Vagina (tissue), 2 donors: Measurements from ENCODE around the gene DHX35. TPM values are rescaled to one million over a fixed set of nuclear protein-coding genes. Genes with fewer than 3 reads are reported as not detected.

Source experiments
- DNase-seq, 2 donors: peaks; one replicate each; pipeline ENCODE4 v3.0.0-alpha.2; 2017; ENCODE audit errors: extremely low spot score in 2 of 2
- H3K27ac ChIP-seq: fragments of 200-600 bp; sonication (generic); one replicate; pipeline ENCODE4 v1.5.1; 2019
- H3K27me3 ChIP-seq: fragments of 200-600 bp; sonication (generic); one replicate; pipeline ENCODE4 v1.5.1; 2019
- H3K36me3 ChIP-seq, 2 donors: fragments of 200-600 bp; sonication (generic); one replicate each; pipeline ENCODE4 v1.5.1; 2017 to 2019
- H3K4me1 ChIP-seq: fragments of 200-600 bp; sonication (generic); one replicate; pipeline ENCODE4 v1.5.1; 2019
- H3K4me3 ChIP-seq, 2 donors: fragments of 200-600 bp; sonication (generic); 1 replicate in 1 of 2; 2 replicates in 1 of 2; pipeline ENCODE4 v1.5.1; 2016 to 2019
- H3K9me3 ChIP-seq: fragments of 200-600 bp; sonication (generic); one replicate; pipeline ENCODE4 v1.5.1; 2019
- POLR2A ChIP-seq, 2 donors: fragments of 450-650 bp; IDR thresholded peaks; one replicate each; pipeline ENCODE4 v1.6.1; 2017; ENCODE audit warnings: antibody characterized with exemption in 2 of 2, mild to moderate bottlenecking in 2 of 2, moderate library complexity in 2 of 2
- POLR2AphosphoS5 ChIP-seq, 2 donors: sonication (generic); formaldehyde crosslinking; IDR thresholded peaks; one replicate each; pipeline ENCODE4 v1.9.0; 2017; ENCODE audit warnings: antibody characterized with exemption in 2 of 2, mild to moderate bottlenecking in 2 of 2, low read depth in 1 of 2; ENCODE audit not compliant: insufficient read depth in 1 of 2
- intact Hi-C: fragments of 100-400 bp; cut with DNase I; formaldehyde crosslinking; loops from one replicate; pipeline ENCODE4 v1.15.1; 2023
- total RNA-seq: library from RNA; depleted of rRNA; stranded (reverse); fragments of >200 nt; gene quantifications from one replicate; pipeline ENCODE4 v1.2.3, GENCODE V29; 2016
- TF ChIP-seq, protein P1 (sequence below), 3 experiments: fragments of 450-650 bp in 2 of 3; fragments of 200-600 bp in 1 of 3; sonication (generic) in 1 of 3; IDR thresholded peaks; one replicate each; pipeline ENCODE4 v1.5.1; 2017 to 2019; ENCODE audit warnings: antibody characterized with exemption in 3 of 3, mild to moderate bottlenecking in 2 of 3, moderate library complexity in 2 of 3

The DHX35 gene
- total RNA-seq, 1 donor from 2014 or later: 13.0 TPM

DNA sequence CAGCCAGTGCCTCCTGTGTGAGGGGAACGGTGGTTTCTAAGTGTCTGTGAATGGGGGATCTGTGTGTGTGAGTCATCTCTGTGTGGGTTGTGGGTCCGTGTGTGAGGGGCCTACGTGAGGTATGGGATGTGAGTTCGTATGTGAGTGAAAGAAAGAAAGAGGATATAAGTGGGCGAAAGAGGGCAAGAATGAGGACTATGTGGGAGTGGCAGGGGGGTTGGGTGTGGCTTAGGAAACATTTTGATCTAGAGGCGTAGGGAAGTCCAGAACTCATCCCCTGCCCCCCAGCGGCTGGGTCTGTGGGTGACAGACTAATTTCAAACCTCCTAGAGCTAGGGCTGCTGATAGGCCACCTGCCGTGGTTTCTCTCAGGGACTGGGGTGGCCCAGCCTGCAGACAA, 35.5 kb downstream of the DHX35 start:
- DNase-seq: no peak
- Histone ChIP-seq H3K27me3 (no peaks in the 10 kb centered on the region), H3K27ac (no peak overlapping the region), H3K4me1 (no peaks in the 10 kb centered on the region), H3K4me3 (no peak overlapping the region), H3K9me3 (no peaks in the 10 kb centered on the region), H3K36me3 (peaks cover 0 to 17% of the 10 kb centered on the region in 2 donors)
- intact Hi-C loops: no loop called here
- TF ChIP-seq POLR2A (IDR thresholded peaks at IDR 0.05) (no peak), POLR2AphosphoS5 (IDR thresholded peaks at IDR 0.05; ENCODE audit: insufficient read depth in 1 of 2, low read depth in 1 of 2) (no peak)
- TF ChIP-seq, protein P1, sequence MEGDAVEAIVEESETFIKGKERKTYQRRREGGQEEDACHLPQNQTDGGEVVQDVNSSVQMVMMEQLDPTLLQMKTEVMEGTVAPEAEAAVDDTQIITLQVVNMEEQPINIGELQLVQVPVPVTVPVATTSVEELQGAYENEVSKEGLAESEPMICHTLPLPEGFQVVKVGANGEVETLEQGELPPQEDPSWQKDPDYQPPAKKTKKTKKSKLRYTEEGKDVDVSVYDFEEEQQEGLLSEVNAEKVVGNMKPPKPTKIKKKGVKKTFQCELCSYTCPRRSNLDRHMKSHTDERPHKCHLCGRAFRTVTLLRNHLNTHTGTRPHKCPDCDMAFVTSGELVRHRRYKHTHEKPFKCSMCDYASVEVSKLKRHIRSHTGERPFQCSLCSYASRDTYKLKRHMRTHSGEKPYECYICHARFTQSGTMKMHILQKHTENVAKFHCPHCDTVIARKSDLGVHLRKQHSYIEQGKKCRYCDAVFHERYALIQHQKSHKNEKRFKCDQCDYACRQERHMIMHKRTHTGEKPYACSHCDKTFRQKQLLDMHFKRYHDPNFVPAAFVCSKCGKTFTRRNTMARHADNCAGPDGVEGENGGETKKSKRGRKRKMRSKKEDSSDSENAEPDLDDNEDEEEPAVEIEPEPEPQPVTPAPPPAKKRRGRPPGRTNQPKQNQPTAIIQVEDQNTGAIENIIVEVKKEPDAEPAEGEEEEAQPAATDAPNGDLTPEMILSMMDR (IDR thresholded peaks at IDR 0.05): no peak

DNA sequence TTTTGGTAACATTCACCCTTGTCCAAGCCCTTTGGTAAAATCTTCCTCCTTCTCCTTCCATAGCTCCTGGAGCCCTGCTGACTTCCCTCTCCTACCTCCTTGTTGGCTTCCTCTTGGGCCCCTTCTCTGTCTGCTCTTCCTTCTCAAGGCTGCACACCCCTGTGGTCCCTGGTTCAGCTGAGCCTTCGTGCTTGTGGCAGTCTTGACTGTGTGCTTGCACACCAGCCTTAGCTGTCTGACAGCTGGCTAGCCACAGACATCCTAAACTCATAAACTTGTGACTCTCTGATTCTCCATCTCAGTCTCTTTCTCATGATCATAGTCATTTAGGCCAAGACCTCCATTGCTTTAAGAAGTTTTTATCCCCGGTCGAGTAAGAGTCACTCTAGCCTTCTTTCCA, 37.1 kb downstream of the DHX35 start:
- no peak overlapping the region for H3K27ac ChIP-seq
- TF ChIP-seq POLR2AphosphoS5 (IDR thresholded peaks at IDR 0.05; ENCODE audit: insufficient read depth in 1 of 2, low read depth in 1 of 2) (no peak), POLR2A (IDR thresholded peaks at IDR 0.05) (no peak)
- TF ChIP-seq, protein P1 (IDR thresholded peaks at IDR 0.05): no peak
- H3K9me3 ChIP-seq: no peaks in the 10 kb centered on the region
- no peak for DNase-seq
- intact Hi-C loops: no loop called here
- H3K4me3 ChIP-seq: no peak overlapping the region
- no peaks in the 10 kb centered on the region for H3K4me1 ChIP-seq
- H3K27me3 ChIP-seq: no peaks in the 10 kb centered on the region
- H3K36me3 ChIP-seq: peaks cover 0 to 28% of the 10 kb centered on the region in 2 donors

GRCh38 chr20:38999965-39000910, 38.1 kb downstream of the DHX35 start:
- Histone ChIP-seq H3K27ac (no peak overlapping the region), H3K9me3 (no peaks in the 10 kb centered on the region), H3K4me3 (no peak overlapping the region), H3K36me3 (peaks cover 0 to 28% of the 10 kb centered on the region in 2 donors), H3K27me3 (no peaks in the 10 kb centered on the region), H3K4me1 (no peaks in the 10 kb centered on the region)
- intact Hi-C loops: no loop called here
- TF ChIP-seq, protein P1 (IDR thresholded peaks at IDR 0.05): no peak
- no peak for DNase-seq

DNA sequence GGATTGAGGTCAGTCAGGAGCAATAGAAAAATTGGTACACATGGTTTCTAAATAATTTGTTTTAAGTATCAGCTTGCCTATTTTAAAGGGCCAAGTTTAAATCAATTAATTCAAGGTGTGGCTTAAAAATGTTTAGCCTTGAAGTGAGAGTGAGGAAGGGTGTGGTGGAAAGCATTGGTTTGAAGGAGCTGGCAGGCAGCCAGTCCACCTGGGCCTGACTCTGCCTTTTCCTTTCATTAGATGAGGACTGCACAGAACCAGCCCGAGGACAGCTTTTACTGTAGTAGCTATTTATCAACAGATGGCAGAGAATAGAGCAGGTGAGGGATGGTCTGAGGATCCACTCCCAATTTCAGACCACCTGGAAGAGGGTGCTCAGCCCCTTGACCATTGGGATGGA, 42.4 kb downstream of the DHX35 start:
- no peak for DNase-seq
- Histone ChIP-seq H3K27ac (no peak overlapping the region), H3K4me3 (no peak overlapping the region), H3K9me3 (no peaks in the 10 kb centered on the region), H3K4me1 (no peaks in the 10 kb centered on the region), H3K36me3 (peaks cover 0 to 35% of the 10 kb centered on the region in 2 donors), H3K27me3 (no peaks in the 10 kb centered on the region)
- intact Hi-C loops: no loop called here
- TF ChIP-seq, protein P1 (IDR thresholded peaks at IDR 0.05): no peak
- peak in 1 of 2 donors; percentile 19 for TF ChIP-seq POLR2AphosphoS5 (IDR thresholded peaks at IDR 0.05; ENCODE audit: insufficient read depth in 1 of 2, low read depth in 1 of 2)

- Histone ChIP-seq H3K27ac (no peak overlapping the region), H3K4me1 (no peaks in the 10 kb centered on the region), H3K4me3 (no peak overlapping the region), H3K27me3 (no peaks in the 10 kb centered on the region), H3K36me3 (peaks cover 0 to 43% of the 10 kb centered on the region in 2 donors), H3K9me3 (no peaks in the 10 kb centered on the region)
- no peak for DNase-seq
- TF ChIP-seq POLR2AphosphoS5 (IDR thresholded peaks at IDR 0.05; ENCODE audit: insufficient read depth in 1 of 2, low read depth in 1 of 2): no peak
- TF ChIP-seq, protein P1 (IDR thresholded peaks at IDR 0.05): no peak
- intact Hi-C loops: no loop called here
These were observed 47.2 kb downstream of the DHX35 start for GRCh38 chr20:39009348-39009747.
